Liver (tissue), 9 donors: ENCODE measurements around the gene FICD. TPM values are rescaled to one million over a fixed set of nuclear protein-coding genes. Genes with fewer than 3 reads are reported as not detected.

Experiments used
- DNase-seq: peaks from one replicate; pipeline ENCODE4 v3.0.0-alpha.2; 2017; ENCODE audit warnings: low spot score
- H3K27ac ChIP-seq, 2 donors: one replicate each; pipeline ENCODE4 v1.7.0; 2013; ENCODE audit warnings: inconsistent platforms in 2 of 2, low read length in 2 of 2, control low read depth in 1 of 2, low read depth in 1 of 2, mild to moderate bottlenecking in 1 of 2
- H3K27me3 ChIP-seq, 4 donors: one replicate each; pipeline versions ENCODE4 v1.6.1 to v1.7.0; 2013; ENCODE audit warnings: low read length in 3 of 4, inconsistent platforms in 1 of 4, mild to moderate bottlenecking in 1 of 4, moderate library complexity in 1 of 4; ENCODE audit not compliant: control insufficient read depth in 4 of 4, insufficient read depth in 4 of 4
- H3K36me3 ChIP-seq, 4 donors: one replicate each; pipeline versions ENCODE4 v1.6.1 to v1.7.0; 2013; ENCODE audit warnings: low read length in 3 of 4, mild to moderate bottlenecking in 3 of 4, low read depth in 1 of 4, moderate library complexity in 1 of 4; ENCODE audit not compliant: control insufficient read depth in 4 of 4, insufficient read depth in 3 of 4
- H3K4me1 ChIP-seq, 4 donors: one replicate each; pipeline versions ENCODE4 v1.6.1 to v1.7.0; 2013; ENCODE audit warnings: low read length in 3 of 4, mild to moderate bottlenecking in 3 of 4, moderate library complexity in 1 of 4; ENCODE audit not compliant: control insufficient read depth in 4 of 4, insufficient read depth in 4 of 4
- H3K4me3 ChIP-seq, 3 donors: one replicate each; pipeline versions ENCODE4 v1.6.1 to v1.7.0; 2013; ENCODE audit warnings: low read length in 3 of 3, control low read depth in 1 of 3, low read depth in 1 of 3, mild to moderate bottlenecking in 1 of 3
- H3K9ac ChIP-seq, 2 donors: one replicate each; pipeline ENCODE4 v1.7.0; 2013; ENCODE audit warnings: low read length in 2 of 2, mild to moderate bottlenecking in 2 of 2, moderate library complexity in 2 of 2, control low read depth in 1 of 2, low read depth in 1 of 2
- H3K9me3 ChIP-seq, 4 donors: one replicate each; pipeline versions ENCODE4 v1.6.1 to v1.7.0; 2013; ENCODE audit warnings: low read length in 3 of 4; ENCODE audit not compliant: control insufficient read depth in 4 of 4
- FOXA1 ChIP-seq: IDR thresholded peaks from 2 replicates; pipeline ENCODE4 v1.6.1; 2016; ENCODE audit warnings: antibody characterized with exemption
- FOXA2 ChIP-seq: IDR thresholded peaks from 2 replicates; pipeline ENCODE4 v1.6.1; 2016; ENCODE audit warnings: antibody characterized with exemption
- GABPA ChIP-seq, 2 donors: IDR thresholded peaks in 1 of 2; conservative IDR thresholded peaks in 1 of 2; 2 replicates each; pipeline ENCODE4 v1.6.1; 2016; ENCODE audit warnings: antibody characterized with exemption in 2 of 2, mild to moderate bottlenecking in 1 of 2, moderate library complexity in 1 of 2
- HNF4G ChIP-seq: IDR thresholded peaks from 2 replicates; pipeline ENCODE4 v1.6.1; 2016; ENCODE audit warnings: antibody characterized with exemption
- RAD21 ChIP-seq, 2 donors: IDR thresholded peaks; 2 replicates each; pipeline ENCODE4 v1.6.1; 2016; ENCODE audit warnings: antibody characterized with exemption in 2 of 2, mild to moderate bottlenecking in 2 of 2
- RXRA ChIP-seq, 2 donors: IDR thresholded peaks; 2 replicates each; pipeline ENCODE4 v1.6.1; 2017 to 2018; ENCODE audit warnings: antibody characterized with exemption in 2 of 2, mild to moderate bottlenecking in 1 of 2
- SP1 ChIP-seq: IDR thresholded peaks from 2 replicates; pipeline ENCODE4 v1.6.1; 2018; ENCODE audit warnings: antibody characterized with exemption, mild to moderate bottlenecking
- TAF1 ChIP-seq: conservative IDR thresholded peaks from 2 replicates; pipeline ENCODE4 v1.6.1; 2016; ENCODE audit warnings: antibody characterized with exemption, mild to moderate bottlenecking
- YY1 ChIP-seq: IDR thresholded peaks from 2 replicates; pipeline ENCODE4 v1.6.1; 2016; ENCODE audit warnings: antibody characterized with exemption, mild to moderate bottlenecking
- WGBS: extraction: QIAGEN DNeasy Blood & Tissue Kit; methylation state at CpG from one replicate; pipeline ENCODE4 v1.1.7; 2013; 5-methylcytosine and 5-hydroxymethylcytosine counted together
- polyA plus RNA-seq, 2 donors: library from polyadenylated mRNA; stranded (reverse) in 1 of 2; unstranded in 1 of 2; fragments of 200-250 nt in 1 of 2; fragments of >200 nt in 1 of 2; fragmentation: Nextera tagmentation in 1 of 2; extraction: Ambion mirVana in 1 of 2; gene quantifications; one replicate each; pipeline versions ENCODE4 v1.2.1 to v1.2.3, GENCODE V29; 2013 to 2015
- total RNA-seq, 2 donors: library from RNA; depleted of rRNA; stranded (reverse); fragments of >200 nt; gene quantifications; one replicate each; pipeline ENCODE4 v1.2.3, GENCODE V29; 2014
- TF ChIP-seq, protein P1 (sequence below): IDR thresholded peaks from 2 replicates; pipeline ENCODE4 v1.6.1; 2016; ENCODE audit warnings: antibody characterized with exemption, mild to moderate bottlenecking
- TF ChIP-seq, protein P2 (sequence below): fragments of 150-350 bp; IDR thresholded peaks from 2 replicates; pipeline ENCODE4 v1.5.1; 2017; ENCODE audit warnings: improper control_type of control experiment, low read depth, low read length; ENCODE audit not compliant: missing input control
- TF ChIP-seq, protein P3 (sequence below): IDR thresholded peaks from 2 replicates; pipeline ENCODE4 v1.6.1; 2016; ENCODE audit warnings: antibody characterized with exemption
- donor health status: healthy.
- donor health status: healthy.
- donor health status: healthy.
- donor health status: healthy.
- donor health status: healthy.

Gene FICD
- total and polyA plus RNA-seq, 4 donors, result 3.6 to 20.9 (median 6.6) TPM

DNA sequence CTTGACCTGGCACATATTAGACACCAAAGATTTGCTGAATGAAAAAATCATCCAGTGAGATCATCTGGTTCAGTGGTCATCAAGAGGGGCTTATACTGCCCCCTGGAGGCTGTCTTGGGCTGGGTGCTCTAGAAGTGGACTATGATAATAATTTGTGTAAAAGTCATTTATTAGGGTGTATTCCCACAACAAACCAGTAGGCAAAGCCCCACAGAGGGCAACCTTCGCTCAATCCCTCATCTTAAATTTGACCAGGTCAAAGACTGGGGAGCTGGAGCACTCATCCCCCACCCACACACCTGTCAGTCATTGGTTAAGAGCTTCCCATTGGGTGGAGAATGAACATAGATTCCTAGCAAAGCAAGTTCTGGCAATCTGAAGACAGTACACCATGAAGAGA lies 20.0 kb upstream of the FICD start:
- H3K9me3 ChIP-seq, result no peaks in the 10 kb centered on the region
- H3K36me3 ChIP-seq, result no peaks in the 10 kb centered on the region
- H3K9ac ChIP-seq, result no peak overlapping the region
- H3K27me3 ChIP-seq, result peaks cover 0 to 5% (median 0%) of the 10 kb centered on the region in 4 donors
- no peaks in the 10 kb centered on the region for H3K4me1 ChIP-seq
- DNase-seq, result no peak
- TF ChIP-seq RAD21 (IDR thresholded peaks at IDR 0.05), result peak; percentile 31 to 46
- TF ChIP-seq, protein P1, sequence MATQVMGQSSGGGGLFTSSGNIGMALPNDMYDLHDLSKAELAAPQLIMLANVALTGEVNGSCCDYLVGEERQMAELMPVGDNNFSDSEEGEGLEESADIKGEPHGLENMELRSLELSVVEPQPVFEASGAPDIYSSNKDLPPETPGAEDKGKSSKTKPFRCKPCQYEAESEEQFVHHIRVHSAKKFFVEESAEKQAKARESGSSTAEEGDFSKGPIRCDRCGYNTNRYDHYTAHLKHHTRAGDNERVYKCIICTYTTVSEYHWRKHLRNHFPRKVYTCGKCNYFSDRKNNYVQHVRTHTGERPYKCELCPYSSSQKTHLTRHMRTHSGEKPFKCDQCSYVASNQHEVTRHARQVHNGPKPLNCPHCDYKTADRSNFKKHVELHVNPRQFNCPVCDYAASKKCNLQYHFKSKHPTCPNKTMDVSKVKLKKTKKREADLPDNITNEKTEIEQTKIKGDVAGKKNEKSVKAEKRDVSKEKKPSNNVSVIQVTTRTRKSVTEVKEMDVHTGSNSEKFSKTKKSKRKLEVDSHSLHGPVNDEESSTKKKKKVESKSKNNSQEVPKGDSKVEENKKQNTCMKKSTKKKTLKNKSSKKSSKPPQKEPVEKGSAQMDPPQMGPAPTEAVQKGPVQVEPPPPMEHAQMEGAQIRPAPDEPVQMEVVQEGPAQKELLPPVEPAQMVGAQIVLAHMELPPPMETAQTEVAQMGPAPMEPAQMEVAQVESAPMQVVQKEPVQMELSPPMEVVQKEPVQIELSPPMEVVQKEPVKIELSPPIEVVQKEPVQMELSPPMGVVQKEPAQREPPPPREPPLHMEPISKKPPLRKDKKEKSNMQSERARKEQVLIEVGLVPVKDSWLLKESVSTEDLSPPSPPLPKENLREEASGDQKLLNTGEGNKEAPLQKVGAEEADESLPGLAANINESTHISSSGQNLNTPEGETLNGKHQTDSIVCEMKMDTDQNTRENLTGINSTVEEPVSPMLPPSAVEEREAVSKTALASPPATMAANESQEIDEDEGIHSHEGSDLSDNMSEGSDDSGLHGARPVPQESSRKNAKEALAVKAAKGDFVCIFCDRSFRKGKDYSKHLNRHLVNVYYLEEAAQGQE, result no peak
- TF ChIP-seq FOXA2, result no peak
- TF ChIP-seq FOXA1, result no peak
- no peak for TF ChIP-seq SP1
- no peak for TF ChIP-seq HNF4G
- no peak for TF ChIP-seq TAF1
- TF ChIP-seq, protein P2, sequence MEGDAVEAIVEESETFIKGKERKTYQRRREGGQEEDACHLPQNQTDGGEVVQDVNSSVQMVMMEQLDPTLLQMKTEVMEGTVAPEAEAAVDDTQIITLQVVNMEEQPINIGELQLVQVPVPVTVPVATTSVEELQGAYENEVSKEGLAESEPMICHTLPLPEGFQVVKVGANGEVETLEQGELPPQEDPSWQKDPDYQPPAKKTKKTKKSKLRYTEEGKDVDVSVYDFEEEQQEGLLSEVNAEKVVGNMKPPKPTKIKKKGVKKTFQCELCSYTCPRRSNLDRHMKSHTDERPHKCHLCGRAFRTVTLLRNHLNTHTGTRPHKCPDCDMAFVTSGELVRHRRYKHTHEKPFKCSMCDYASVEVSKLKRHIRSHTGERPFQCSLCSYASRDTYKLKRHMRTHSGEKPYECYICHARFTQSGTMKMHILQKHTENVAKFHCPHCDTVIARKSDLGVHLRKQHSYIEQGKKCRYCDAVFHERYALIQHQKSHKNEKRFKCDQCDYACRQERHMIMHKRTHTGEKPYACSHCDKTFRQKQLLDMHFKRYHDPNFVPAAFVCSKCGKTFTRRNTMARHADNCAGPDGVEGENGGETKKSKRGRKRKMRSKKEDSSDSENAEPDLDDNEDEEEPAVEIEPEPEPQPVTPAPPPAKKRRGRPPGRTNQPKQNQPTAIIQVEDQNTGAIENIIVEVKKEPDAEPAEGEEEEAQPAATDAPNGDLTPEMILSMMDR, result peak; percentile 26
- no peak for TF ChIP-seq YY1
- TF ChIP-seq, protein P3, sequence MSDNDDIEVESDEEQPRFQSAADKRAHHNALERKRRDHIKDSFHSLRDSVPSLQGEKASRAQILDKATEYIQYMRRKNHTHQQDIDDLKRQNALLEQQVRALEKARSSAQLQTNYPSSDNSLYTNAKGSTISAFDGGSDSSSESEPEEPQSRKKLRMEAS, result no peak
- H3K4me3 ChIP-seq, result no peak overlapping the region
- WGBS, result 48% methylated on average over 1 of the region's 1 CpG
- no peak overlapping the region for H3K27ac ChIP-seq

DNA sequence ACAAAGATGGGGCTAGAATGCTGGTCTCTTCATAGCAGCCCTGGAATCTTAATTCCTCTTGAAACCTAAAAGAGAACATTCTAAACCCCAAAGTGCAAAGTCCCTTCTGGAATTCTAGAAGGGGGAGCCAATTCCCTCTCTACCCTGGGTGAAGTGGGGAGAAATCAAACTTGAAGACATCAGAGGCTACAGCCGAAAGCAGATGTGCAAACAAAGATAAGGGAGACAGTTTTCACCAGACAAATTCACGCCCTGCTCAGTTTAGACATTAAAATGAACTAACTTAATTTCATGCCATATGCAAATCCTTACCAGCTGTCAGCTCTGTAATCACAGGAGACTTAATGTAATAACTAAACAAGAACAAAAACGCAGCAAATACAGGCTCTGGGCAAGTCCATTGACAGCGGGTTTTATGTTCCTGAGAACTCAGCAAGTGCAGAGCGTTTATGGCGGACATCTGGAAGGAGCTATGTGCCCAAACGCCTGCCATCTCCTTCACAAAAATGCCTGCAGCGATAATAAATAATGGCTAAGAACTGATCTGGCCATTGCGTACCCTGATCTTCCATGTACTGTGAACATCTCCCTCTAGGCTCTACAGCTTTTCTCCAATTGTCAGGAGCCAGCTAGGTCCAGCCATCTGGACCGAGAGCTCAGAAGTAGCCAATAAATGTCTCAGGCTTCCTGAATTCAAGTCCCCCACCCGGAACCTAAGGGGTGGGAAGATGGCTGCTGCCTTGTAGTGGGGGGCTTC lies 19.1 kb upstream of the FICD start:
- WGBS, result 65% methylated on average over 11 of the region's 11 CpGs
- Histone ChIP-seq H3K27ac (no peak overlapping the region), H3K27me3 (peaks cover 0 to 5% (median 0%) of the 10 kb centered on the region in 4 donors), H3K36me3 (no peaks in the 10 kb centered on the region), H3K9ac (no peak overlapping the region), H3K9me3 (no peaks in the 10 kb centered on the region), H3K4me1 (no peaks in the 10 kb centered on the region), H3K4me3 (no peak overlapping the region)
- DNase-seq, result no peak
- TF ChIP-seq RAD21 (IDR thresholded peaks at IDR 0.05), result no peak
- TF ChIP-seq SP1, result no peak
- TF ChIP-seq GABPA (IDR thresholded peaks at IDR 0.05 in 1 of 2, conservative IDR thresholded peaks at IDR 0.05 in 1 of 2), result no peak
- no peak for TF ChIP-seq RXRA (IDR thresholded peaks at IDR 0.05)
- TF ChIP-seq, protein P3, result no peak
- TF ChIP-seq TAF1, result no peak
